ENCODE measurements around the gene ARL13B. TPM values are rescaled to one million over a fixed set of nuclear protein-coding genes. Genes with fewer than 3 reads are reported as not detected.

Gene ARL13B
- total and polyA plus RNA-seq, 2 of the 8 experiments (the other 6 are each of a cell fraction or from before 2014, with no cell fraction given), result 1.5 to 12.7 TPM

DNA sequence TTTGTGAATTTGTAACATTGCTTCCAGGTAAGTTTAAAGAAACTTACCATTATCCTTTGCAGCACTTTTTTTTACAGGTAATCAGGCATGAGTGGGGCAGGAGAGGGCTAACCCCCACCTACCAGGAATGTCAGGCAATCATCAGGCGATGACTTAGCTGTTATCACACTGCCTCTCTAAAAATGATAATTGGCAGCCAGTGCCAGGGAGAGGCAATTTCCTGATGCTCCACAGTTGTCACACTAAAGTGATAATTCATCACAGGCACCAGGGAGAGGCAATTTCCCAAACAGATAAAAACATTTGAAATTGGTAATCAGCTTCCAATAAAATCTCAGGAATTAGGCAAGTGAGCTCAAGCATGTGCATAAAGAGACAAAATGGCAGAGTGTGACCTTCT lies 109.2 kb downstream of the ARL13B start:
- no peak for DNase-seq (ENCODE audit: low read depth in 1 of 2, low spot score in 2 of 2)
- peaks cover 0 to 1% of the 10 kb centered on the region in 2 experiments for H4K20me1 ChIP-seq (replicated peaks in 1 of 2; ENCODE audit: control insufficient read depth in 1 of 2, insufficient read depth in 2 of 2, low read length in 2 of 2)
- no peaks in the 10 kb centered on the region for H3K23me2 ChIP-seq (ENCODE audit: low read depth, low read length)
- no peaks in the 10 kb centered on the region; a peak in 1 of 8 replicates for H3K36me3 ChIP-seq (ENCODE audit: control insufficient read depth in 2 of 4, insufficient read depth in 4 of 4, low read length in 3 of 4)
- no peaks in the 10 kb centered on the region for H3K27me3 ChIP-seq (replicated peaks in 1 of 4; ENCODE audit: control insufficient read depth in 3 of 4, extremely low read depth in 1 of 4, insufficient read depth in 3 of 4, low read length in 3 of 4)
- no peak overlapping the region for H3K4me2 ChIP-seq (ENCODE audit: insufficient read depth in 1 of 2, low read depth in 2 of 2, low read length in 2 of 2)
- H3K23ac ChIP-seq (ENCODE audit: insufficient read length), result no peak overlapping the region
- H2BK15ac ChIP-seq (ENCODE audit: low read length), result no peak overlapping the region
- ChIA-PET CTCF (ENCODE audit: partially characterized antibody) (interaction anchor here (0.9 kb wide), 1 partner anchor 145 kb away, joined by 3 read pairs; no protein-coding TSS in a partner anchor), POLR2A (ENCODE audit: partially characterized antibody) (interaction anchor here (1.9 kb wide), 1 partner anchor 27 kb away, joined by 6 read pairs; the partner anchor contains the start of genes DHFR2 and NSUN3)
- no peak overlapping the region for H2BK20ac ChIP-seq (ENCODE audit: low read length)
- no peaks in the 10 kb centered on the region for H3K79me2 ChIP-seq (ENCODE audit: control insufficient read depth in 1 of 2, insufficient read depth in 2 of 2, low read length in 2 of 2)
- no peak overlapping the region for H2BK5ac ChIP-seq (ENCODE audit: low read depth, low read length)
- H3K27ac ChIP-seq (ENCODE audit: low read depth, low read length), result no peak overlapping the region
- H3K4ac ChIP-seq (replicated peaks; ENCODE audit: insufficient read length, low read depth, low read length), result no peak overlapping the region
- no peak overlapping the region for H3K4me3 ChIP-seq (ENCODE audit: extremely low read depth in 1 of 4, insufficient read depth in 2 of 4, low read depth in 3 of 4, low read length in 4 of 4)
- no peak overlapping the region for H2AK5ac ChIP-seq (ENCODE audit: low read depth, low read length)
- H3K9me3 ChIP-seq (ENCODE audit: insufficient read depth in 2 of 2, low read depth in 1 of 2, low read length in 1 of 2), result no peaks in the 10 kb centered on the region
- no peak overlapping the region for H2BK120ac ChIP-seq (replicated peaks; ENCODE audit: low read depth, low read length)
- no peak overlapping the region for H4K8ac ChIP-seq (ENCODE audit: extremely low read depth, insufficient read depth, low read length)
- no peak overlapping the region for H3K9ac ChIP-seq (replicated peaks in 1 of 4; ENCODE audit: extremely low read depth in 1 of 4, low read depth in 3 of 4, low read length in 3 of 4)
- no peak overlapping the region for H2AFZ ChIP-seq (ENCODE audit: low read length)
- TF ChIP-seq SP4 (IDR thresholded peaks at IDR 0.05; ENCODE audit: low read length) (no peak), BCL11A (IDR thresholded peaks at IDR 0.05; ENCODE audit: low read depth in 2 of 2, low read length in 2 of 2) (no peak), TAF7 (optimal IDR thresholded peaks at IDR 0.05; ENCODE audit: borderline replicate concordance, low read depth, low read length) (no peak), TCF12 (IDR thresholded peaks at IDR 0.05; ENCODE audit: low read depth, low read length) (no peak), SRF (IDR thresholded peaks at IDR 0.05; ENCODE audit: low read depth, low read length) (no peak), NRF1 (IDR thresholded peaks at IDR 0.05; ENCODE audit: low read depth, low read length) (no peak), GABPA (IDR thresholded peaks at IDR 0.05; ENCODE audit: borderline replicate concordance, insufficient read depth, low read length) (no peak), RNF2 (IDR thresholded peaks at IDR 0.05; ENCODE audit: borderline replicate concordance, low read depth, low read length, missing control alignments, poor library complexity, severe bottlenecking) (no peak)
- WGBS, 2 experiments (ENCODE audit: extremely low coverage in 1 of 2, insufficient coverage in 1 of 2, insufficient read length in 1 of 2, insufficient replicate concordance in 2 of 2, low coverage in 1 of 2, low lambda C conversion rate in 2 of 2, missing lambda C conversion rate in 1 of 2), result 100% methylated on average over 1 of the region's 1 CpG; no CpG with 5 or more reads in 1 of the 2 experiments
- H3K56ac ChIP-seq (replicated peaks; ENCODE audit: insufficient read length, low read depth, low read length), result no peak overlapping the region
- no peak overlapping the region for H3K18ac ChIP-seq (ENCODE audit: extremely low read depth, low read length)
- H4K91ac ChIP-seq (replicated peaks; ENCODE audit: insufficient read length, low read length), result no peak overlapping the region
- FAIRE-seq, result no peak
- H4K5ac ChIP-seq (ENCODE audit: insufficient read length, low read depth, low read length), result no peak overlapping the region
- no peak overlapping the region for H3K14ac ChIP-seq (ENCODE audit: insufficient read length)
- no peaks in the 10 kb centered on the region for H3K4me1 ChIP-seq (replicated peaks in 1 of 4; ENCODE audit: control insufficient read depth in 3 of 4, insufficient read depth in 4 of 4, low read length in 3 of 4)
- H3K79me1 ChIP-seq (ENCODE audit: low read depth, low read length), result no peaks in the 10 kb centered on the region
- no peak overlapping the region for H2BK12ac ChIP-seq (ENCODE audit: low read depth, low read length)
